OCI-LY1 (cell line): Measurements from ENCODE around the gene ZIC4.

Experiments used
- EZH2 ChIP-seq: fragments of 200-600 bp; sonication (generic), shearing (Covaris generic); IDR thresholded peaks from 2 replicates; pipeline ENCODE4 v1.8.0; 2017; ENCODE audit warnings: borderline replicate concordance, mixed run types, mild to moderate bottlenecking, antibody characterized with exemption, low read length, moderate library complexity, mixed read lengths
- TF ChIP-seq, protein P1 (sequence below): fragments of 200-600 bp; sonication (generic), shearing (Covaris generic); IDR thresholded peaks from 2 replicates; pipeline ENCODE4 v1.5.1; 2017; ENCODE audit warnings: mild to moderate bottlenecking, antibody characterized with exemption, low read length, moderate library complexity, mixed read lengths

- TF ChIP-seq, protein P1, sequence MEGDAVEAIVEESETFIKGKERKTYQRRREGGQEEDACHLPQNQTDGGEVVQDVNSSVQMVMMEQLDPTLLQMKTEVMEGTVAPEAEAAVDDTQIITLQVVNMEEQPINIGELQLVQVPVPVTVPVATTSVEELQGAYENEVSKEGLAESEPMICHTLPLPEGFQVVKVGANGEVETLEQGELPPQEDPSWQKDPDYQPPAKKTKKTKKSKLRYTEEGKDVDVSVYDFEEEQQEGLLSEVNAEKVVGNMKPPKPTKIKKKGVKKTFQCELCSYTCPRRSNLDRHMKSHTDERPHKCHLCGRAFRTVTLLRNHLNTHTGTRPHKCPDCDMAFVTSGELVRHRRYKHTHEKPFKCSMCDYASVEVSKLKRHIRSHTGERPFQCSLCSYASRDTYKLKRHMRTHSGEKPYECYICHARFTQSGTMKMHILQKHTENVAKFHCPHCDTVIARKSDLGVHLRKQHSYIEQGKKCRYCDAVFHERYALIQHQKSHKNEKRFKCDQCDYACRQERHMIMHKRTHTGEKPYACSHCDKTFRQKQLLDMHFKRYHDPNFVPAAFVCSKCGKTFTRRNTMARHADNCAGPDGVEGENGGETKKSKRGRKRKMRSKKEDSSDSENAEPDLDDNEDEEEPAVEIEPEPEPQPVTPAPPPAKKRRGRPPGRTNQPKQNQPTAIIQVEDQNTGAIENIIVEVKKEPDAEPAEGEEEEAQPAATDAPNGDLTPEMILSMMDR = no peak
- TF ChIP-seq EZH2 = no peak
Observed at GRCh38 chr3:147396712-147397046, 9.7 kb downstream of the ZIC4 start.
